Measurements from ENCODE around the gene TTC7B.
"Not testable (repeated sequence)": the region's sequence is repeated elsewhere in the genome, so short reads cannot be mapped to it uniquely, and the experiment has no call there.

The TTC7B gene

GRCh38 chr14:90535556-90536090, 280.6 kb downstream of the TTC7B start:
- DNase-seq = no peak

DNA sequence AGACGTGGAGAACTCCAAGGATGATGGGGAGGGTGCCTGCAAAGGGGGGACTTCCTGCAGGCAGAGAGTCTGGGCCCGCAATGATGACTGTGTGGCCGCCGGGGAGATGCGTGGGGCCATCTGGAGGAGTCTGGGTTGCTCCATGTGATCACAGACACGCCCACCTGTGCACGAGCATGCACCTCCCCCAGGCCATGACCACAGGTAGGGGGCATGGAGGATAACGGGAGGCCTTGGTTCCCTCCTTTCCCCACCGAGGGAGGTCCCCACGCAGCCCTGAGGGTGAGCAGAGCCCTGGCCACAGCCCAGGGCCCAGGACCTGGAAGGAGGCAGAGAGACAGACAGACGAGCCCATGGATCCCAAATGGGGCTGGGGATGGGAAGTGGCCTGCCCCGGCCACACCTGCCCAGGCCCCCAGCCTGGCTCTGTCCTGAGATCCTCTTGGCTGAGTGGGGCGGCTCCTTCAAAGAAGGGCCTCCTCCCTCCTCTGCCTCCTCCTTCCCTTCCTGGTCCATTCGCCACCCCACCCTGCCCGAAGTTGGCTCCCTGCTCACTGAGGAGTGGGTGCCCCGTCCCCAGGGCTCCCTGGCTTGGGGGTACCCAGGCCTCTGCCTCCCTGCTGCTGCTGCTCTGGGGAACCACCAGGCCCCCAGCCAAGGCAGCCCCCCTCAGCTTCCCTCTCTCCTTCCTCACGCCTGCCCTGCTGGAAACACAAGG, 281.2 kb downstream of the TTC7B start:
- DNase-seq = no peak

DNA sequence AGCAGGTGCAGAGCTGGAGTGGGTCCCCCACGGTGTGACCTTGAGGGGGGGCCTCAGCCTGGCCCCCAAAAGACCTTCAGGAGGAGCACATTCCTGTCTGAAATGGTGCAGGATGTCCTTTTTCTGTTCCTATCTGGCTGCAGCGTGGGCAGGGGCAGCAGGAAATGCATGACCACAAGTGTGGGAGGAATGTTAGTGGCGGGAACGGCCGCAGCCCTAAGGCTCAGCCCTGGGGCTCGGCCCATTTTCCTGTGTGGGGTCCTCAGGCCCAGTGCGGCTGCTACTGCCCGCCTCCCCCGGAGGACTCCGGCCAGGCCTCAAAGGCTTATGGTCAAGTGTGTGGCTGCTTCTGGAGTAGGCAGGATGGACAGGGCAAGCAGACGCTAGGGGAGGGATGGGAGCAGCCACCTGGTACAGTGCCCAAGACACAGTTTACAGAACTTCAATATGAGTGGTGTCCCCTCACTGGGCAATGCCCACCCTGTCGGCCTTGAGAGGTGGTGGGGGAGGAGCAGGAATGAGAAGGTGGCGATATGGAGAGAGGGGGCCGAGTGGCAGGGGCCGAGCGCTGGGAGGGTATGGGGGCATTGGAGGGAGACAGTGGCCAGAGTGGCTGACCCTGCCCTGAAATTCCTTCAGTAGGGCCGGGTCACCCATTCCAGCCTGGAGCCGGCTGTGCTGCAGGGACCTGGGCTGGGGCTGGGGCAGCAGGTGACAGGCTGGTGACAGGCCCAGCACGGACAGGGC, 282.0 kb downstream of the TTC7B start:
- no peak for DNase-seq

- no peak for DNase-seq
Observed at GRCh38 chr14:90533591-90534021, 282.6 kb downstream of the TTC7B start.

DNA sequence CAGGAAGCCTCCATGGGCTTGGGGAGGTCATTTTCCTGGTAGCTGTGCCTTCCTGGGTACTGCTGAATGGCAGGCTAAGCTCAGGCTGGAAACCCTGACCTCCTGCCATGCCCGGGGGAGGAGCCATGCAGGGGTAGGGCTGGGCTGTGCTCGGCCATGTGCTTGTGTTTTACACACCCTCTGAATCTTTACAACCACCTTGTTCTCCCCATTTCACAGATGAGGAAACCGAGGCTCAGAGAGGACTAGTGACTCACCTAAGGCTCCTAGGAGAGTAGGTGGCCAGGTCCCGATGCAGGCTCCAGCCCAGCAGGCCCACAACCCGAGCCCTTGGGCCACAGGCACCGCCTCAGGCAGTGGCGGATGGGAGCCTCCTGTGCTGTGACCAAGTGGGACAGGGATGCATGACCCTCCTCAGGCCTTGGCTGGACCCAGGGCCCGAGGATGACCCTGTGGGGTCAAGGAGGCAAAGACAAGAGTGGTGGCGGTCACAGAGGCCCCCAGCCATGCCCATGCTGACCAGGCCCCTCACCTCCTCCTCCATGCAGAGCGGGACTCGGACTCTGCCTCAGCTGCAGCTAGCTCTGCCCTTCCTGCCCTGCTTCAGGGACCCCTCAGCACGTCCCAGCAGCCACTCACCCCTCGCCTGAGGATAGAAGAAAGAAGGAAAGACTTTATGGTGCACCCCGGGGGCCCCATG, 283.3 kb downstream of the TTC7B start:
- DNase-seq = no peak

DNA sequence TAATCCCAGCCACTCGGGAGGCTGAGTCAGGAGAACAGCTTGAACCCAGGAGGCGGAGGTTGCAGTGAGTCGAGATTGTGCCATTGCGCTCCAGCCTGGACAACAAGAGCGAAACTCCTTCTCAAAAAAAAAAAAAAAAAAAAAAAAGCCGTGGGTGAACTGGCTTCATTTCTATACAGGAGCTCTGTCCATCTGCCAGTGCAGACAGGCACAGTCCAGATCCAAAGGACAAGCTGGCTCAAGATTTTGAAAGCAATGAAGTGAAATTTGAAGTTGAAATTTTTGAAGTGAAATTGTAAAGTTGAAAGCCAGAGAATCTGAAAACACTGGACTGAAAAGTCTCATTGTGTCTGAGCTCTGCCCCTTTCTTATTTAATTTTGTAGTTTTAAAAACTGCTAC, 284.7 kb downstream of the TTC7B start:
- no peak for DNase-seq

DNA sequence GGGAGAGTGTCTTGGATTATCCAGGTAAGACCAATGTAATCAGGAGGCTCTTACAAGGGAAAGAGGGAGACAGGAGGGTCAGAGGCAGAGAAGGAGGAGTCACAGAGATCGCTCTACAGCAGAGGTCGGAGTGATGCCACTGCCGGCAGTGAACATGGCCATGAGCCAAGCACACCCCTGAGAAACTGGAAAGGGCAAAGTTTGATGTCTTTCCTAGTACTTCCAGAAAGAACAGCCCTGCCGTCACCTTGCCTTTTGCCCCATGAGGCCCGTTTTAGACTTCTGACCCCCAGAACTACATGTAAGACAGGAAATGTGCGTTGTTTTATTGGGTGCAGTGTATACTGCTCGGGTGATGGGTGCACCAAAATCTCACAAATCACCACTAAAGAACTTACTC, 285.7 kb downstream of the TTC7B start:
- no peak for DNase-seq

- no peak for DNase-seq
Observed at GRCh38 chr14:90527978-90528377, 288.3 kb downstream of the TTC7B start.

GRCh38 chr14:90526536-90526935, 289.7 kb downstream of the TTC7B start:
- not testable (repeated sequence) for DNase-seq

- not testable (repeated sequence) for DNase-seq
Observed at GRCh38 chr14:90525353-90526028, 290.7 kb downstream of the TTC7B start.

- DNase-seq = no peak
Observed at GRCh38 chr14:90523961-90524875, 292.0 kb downstream of the TTC7B start.

DNA sequence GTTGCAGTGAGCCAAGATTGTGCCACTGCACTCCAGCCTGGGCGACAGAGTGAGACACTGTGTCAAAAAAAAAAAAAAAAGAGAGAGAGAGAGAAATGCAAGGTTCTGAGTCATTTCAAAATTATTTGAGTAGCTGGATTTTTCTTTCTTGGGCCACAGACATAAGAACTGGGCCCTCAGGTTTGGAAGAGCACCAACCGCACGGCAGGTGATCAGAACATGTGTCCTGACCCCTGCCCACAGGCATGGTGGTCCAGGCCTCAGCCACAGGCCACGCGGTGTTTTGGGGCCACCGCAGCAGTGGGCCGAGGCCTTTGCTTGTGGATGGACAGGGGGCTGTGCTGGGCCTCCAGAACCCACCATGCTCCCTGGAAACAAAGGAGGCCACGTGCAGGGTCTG, 292.7 kb downstream of the TTC7B start:
- DNase-seq = no peak

GRCh38 chr14:90522571-90523191, 293.5 kb downstream of the TTC7B start:
- no peak for DNase-seq

- DNase-seq = no peak
Observed at GRCh38 chr14:90521930-90522483, 294.2 kb downstream of the TTC7B start.

GRCh38 chr14:90521084-90521929, 294.9 kb downstream of the TTC7B start:
- DNase-seq = no peak

DNA sequence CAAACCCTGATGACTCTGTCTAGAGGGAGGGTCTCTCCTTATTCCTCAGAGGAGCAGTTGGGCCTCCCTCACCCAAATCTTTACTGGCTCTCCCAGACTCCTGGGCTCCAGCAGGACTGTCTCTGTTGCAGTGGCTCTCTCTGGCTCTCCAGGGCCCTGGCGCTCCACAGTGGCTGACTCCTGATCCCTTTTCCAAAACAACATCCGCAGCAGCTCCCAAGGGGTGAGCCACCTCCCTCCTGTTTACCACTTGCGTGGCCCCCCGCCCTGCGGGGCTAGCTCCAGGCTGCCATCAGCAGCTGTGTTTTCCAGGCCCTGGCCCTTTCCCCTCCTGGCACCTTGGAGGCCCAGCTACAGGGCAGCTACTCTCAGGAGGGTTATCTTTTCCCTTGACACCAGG, 295.9 kb downstream of the TTC7B start:
- DNase-seq = no peak

GRCh38 chr14:90519262-90519920, 296.8 kb downstream of the TTC7B start:
- no peak for DNase-seq

- peak; percentile 66 for DNase-seq
Observed at GRCh38 chr14:90518941-90519256, 297.3 kb downstream of the TTC7B start.

DNA sequence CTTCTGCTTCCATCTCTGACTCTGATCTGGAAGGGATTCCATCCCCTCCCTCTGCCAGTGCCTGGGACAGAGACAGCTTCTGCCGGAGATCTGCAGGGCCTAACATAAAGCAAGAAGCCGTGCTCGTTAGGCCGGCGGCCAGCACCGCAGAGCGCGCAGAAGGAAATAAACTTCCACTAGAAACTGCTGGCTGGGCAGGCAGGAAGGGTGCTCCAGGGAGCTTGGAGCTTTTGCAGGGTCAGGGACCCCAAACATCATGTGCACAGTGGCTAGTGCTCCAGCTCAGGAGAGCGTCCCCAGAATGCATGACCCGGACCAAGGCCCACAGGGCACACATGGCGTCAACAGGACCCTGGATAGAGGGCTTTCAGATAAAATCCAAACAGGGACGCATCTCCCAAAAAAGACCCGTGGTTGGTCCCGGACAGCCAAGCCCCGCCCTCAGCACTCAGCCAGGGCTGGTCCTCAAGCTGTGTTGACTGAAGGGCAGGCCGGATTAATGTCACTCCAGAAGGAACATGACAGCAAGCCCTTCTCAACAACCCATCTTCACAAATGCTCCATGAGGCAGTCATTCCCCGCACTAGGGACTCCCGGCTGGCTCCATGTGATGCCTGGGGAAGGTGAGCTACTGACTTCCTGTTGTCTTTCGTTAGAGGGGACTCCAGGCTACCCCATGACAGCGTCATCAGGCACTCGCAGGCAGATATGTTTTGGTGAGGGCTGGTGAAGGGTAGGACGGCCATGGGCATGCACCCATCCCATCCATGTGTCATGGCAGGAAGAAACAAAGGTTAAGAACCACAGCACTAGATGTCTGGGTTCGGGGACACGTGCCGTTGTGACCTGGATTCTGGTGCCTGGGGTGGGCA, 297.9 kb downstream of the TTC7B start:
- no peak for DNase-seq

Data from activated CD4-positive, alpha-beta T cell treated with anti-CD3 and anti-CD28 coated beads, Interleukin-2, Interleukin-6, amounts not matched to agents 100 ng/mL and 50 ng/mL, durations not matched to agents 16 hours and 8 hours (primary cell).